ENCODE results near the gene RAB17. TPM values are rescaled to one million over a fixed set of nuclear protein-coding genes. Genes with fewer than 3 reads are reported as not detected.

RAB17 gene
- total RNA-seq, result 1.7 TPM
- polyA plus RNA-seq, result 2.1 TPM

- Histone ChIP-seq H3K4me3 (ENCODE audit: low read depth, low read length) (no peak within 1 kb of the TSS), H3K36me3 (ENCODE audit: insufficient read depth) (no peaks in the 10 kb centered on the region), H3K4me1 (ENCODE audit: insufficient read depth) (no peaks in the 10 kb centered on the region), H3K27ac (ENCODE audit: low read depth) (no peak within 1 kb of the TSS)
- WGBS, result 73% methylated on average over 16 of the region's 16 CpGs
- no peak for DNase-seq (ENCODE audit: extremely low spot score)
Observed at GRCh38 chr2:237590272-237591140, at the start of gene RAB17. RAB17 (minus strand) TSS chr2:237590734; CDS start chr2:237586154, 4,580 bp downstream.

GRCh38 chr2:237639836-237640220, 49.3 kb upstream of the RAB17 start:
- no peak for DNase-seq (ENCODE audit: extremely low spot score)
- H3K4me3 ChIP-seq (ENCODE audit: low read depth, low read length), result no peak overlapping the region
- no peak overlapping the region for H3K27ac ChIP-seq (ENCODE audit: low read depth)

GRCh38 chr2:237639052-237639835, 48.7 kb upstream of the RAB17 start:
- Histone ChIP-seq H3K4me3 (ENCODE audit: low read depth, low read length) (no peak overlapping the region), H3K27ac (ENCODE audit: low read depth) (no peak overlapping the region), H3K36me3 (ENCODE audit: insufficient read depth) (no peaks in the 10 kb centered on the region), H3K4me1 (ENCODE audit: insufficient read depth) (no peaks in the 10 kb centered on the region)
- 76% methylated on average over 11 of the region's 11 CpGs for WGBS
- no peak for DNase-seq (ENCODE audit: extremely low spot score)

More at GRCh38 chr2:237639836-237640220, 49.3 kb upstream of the RAB17 start:
- H3K36me3 ChIP-seq (ENCODE audit: insufficient read depth), result no peaks in the 10 kb centered on the region
- 91% methylated on average over 6 of the region's 6 CpGs for WGBS
- no peaks in the 10 kb centered on the region for H3K4me1 ChIP-seq (ENCODE audit: insufficient read depth)

- H3K4me1 ChIP-seq (ENCODE audit: insufficient read depth), result no peaks in the 10 kb centered on the region
- H3K4me3 ChIP-seq (ENCODE audit: low read depth, low read length), result no peak overlapping the region
- H3K36me3 ChIP-seq (ENCODE audit: insufficient read depth), result no peaks in the 10 kb centered on the region
- 88% methylated on average over 8 of the region's 8 CpGs for WGBS
- no peak overlapping the region for H3K27ac ChIP-seq (ENCODE audit: low read depth)
- DNase-seq (ENCODE audit: extremely low spot score), result no peak
Observed at GRCh38 chr2:237638176-237638575, 47.6 kb upstream of the RAB17 start.

- no peaks in the 10 kb centered on the region for H3K36me3 ChIP-seq (ENCODE audit: insufficient read depth)
- no peak for DNase-seq (ENCODE audit: extremely low spot score)
- H3K4me1 ChIP-seq (ENCODE audit: insufficient read depth), result no peaks in the 10 kb centered on the region
- 78% methylated on average over 3 of the region's 3 CpGs for WGBS
- H3K27ac ChIP-seq (ENCODE audit: low read depth), result no peak overlapping the region
- no peak overlapping the region for H3K4me3 ChIP-seq (ENCODE audit: low read depth, low read length)
Observed at GRCh38 chr2:237637429-237638135, 47.0 kb upstream of the RAB17 start.

GRCh38 chr2:237636578-237636977, 46.0 kb upstream of the RAB17 start:
- no peak for DNase-seq (ENCODE audit: extremely low spot score)
- 94% methylated on average over 1 of the region's 1 CpG for WGBS
- no peak overlapping the region for H3K4me3 ChIP-seq (ENCODE audit: low read depth, low read length)
- H3K4me1 ChIP-seq (ENCODE audit: insufficient read depth), result no peaks in the 10 kb centered on the region
- no peaks in the 10 kb centered on the region for H3K36me3 ChIP-seq (ENCODE audit: insufficient read depth)
- no peak overlapping the region for H3K27ac ChIP-seq (ENCODE audit: low read depth)

- DNase-seq (ENCODE audit: extremely low spot score), result no peak
- Histone ChIP-seq H3K27ac (ENCODE audit: low read depth) (no peak overlapping the region), H3K36me3 (ENCODE audit: insufficient read depth) (no peaks in the 10 kb centered on the region), H3K4me3 (ENCODE audit: low read depth, low read length) (no peak overlapping the region), H3K4me1 (ENCODE audit: insufficient read depth) (no peaks in the 10 kb centered on the region)
- WGBS, result 57% methylated on average over 10 of the region's 10 CpGs
Observed at GRCh38 chr2:237633061-237633561, 42.6 kb upstream of the RAB17 start.

- Histone ChIP-seq H3K36me3 (ENCODE audit: insufficient read depth) (no peaks in the 10 kb centered on the region), H3K4me1 (ENCODE audit: insufficient read depth) (no peaks in the 10 kb centered on the region), H3K27ac (ENCODE audit: low read depth) (no peak overlapping the region), H3K4me3 (ENCODE audit: low read depth, low read length) (no peak overlapping the region)
- WGBS, result 83% methylated on average over 19 of the region's 19 CpGs
- no peak for DNase-seq (ENCODE audit: extremely low spot score)
Observed at GRCh38 chr2:237631801-237632585, 41.5 kb upstream of the RAB17 start.

- Histone ChIP-seq H3K36me3 (ENCODE audit: insufficient read depth) (no peaks in the 10 kb centered on the region), H3K4me3 (ENCODE audit: low read depth, low read length) (no peak overlapping the region), H3K4me1 (ENCODE audit: insufficient read depth) (no peaks in the 10 kb centered on the region), H3K27ac (ENCODE audit: low read depth) (no peak overlapping the region)
- WGBS, result 90% methylated on average over 14 of the region's 14 CpGs
- no peak for DNase-seq (ENCODE audit: extremely low spot score)
Observed at GRCh38 chr2:237631007-237631785, 40.7 kb upstream of the RAB17 start.

GRCh38 chr2:237630216-237631000, 39.9 kb upstream of the RAB17 start:
- DNase-seq (ENCODE audit: extremely low spot score), result no peak
- H3K4me3 ChIP-seq (ENCODE audit: low read depth, low read length), result no peak overlapping the region
- no peaks in the 10 kb centered on the region for H3K36me3 ChIP-seq (ENCODE audit: insufficient read depth)
- no peak overlapping the region for H3K27ac ChIP-seq (ENCODE audit: low read depth)
- WGBS, result 71% methylated on average over 12 of the region's 12 CpGs
- no peaks in the 10 kb centered on the region for H3K4me1 ChIP-seq (ENCODE audit: insufficient read depth)

GRCh38 chr2:237629739-237630138, 39.2 kb upstream of the RAB17 start:
- H3K4me1 ChIP-seq (ENCODE audit: insufficient read depth), result no peaks in the 10 kb centered on the region
- H3K36me3 ChIP-seq (ENCODE audit: insufficient read depth), result no peaks in the 10 kb centered on the region
- no peak overlapping the region for H3K27ac ChIP-seq (ENCODE audit: low read depth)
- no peak for DNase-seq (ENCODE audit: extremely low spot score)
- 53% methylated on average over 8 of the region's 8 CpGs for WGBS
- no peak overlapping the region for H3K4me3 ChIP-seq (ENCODE audit: low read depth, low read length)

- DNase-seq (ENCODE audit: extremely low spot score), result no peak
- Histone ChIP-seq H3K4me3 (ENCODE audit: low read depth, low read length) (no peak overlapping the region), H3K27ac (ENCODE audit: low read depth) (no peak overlapping the region), H3K36me3 (ENCODE audit: insufficient read depth) (no peaks in the 10 kb centered on the region), H3K4me1 (ENCODE audit: insufficient read depth) (no peaks in the 10 kb centered on the region)
- WGBS, result 85% methylated on average over 1 of the region's 1 CpG
Observed at GRCh38 chr2:237629188-237629534, 38.6 kb upstream of the RAB17 start.
